Hematopoietic multipotent progenitor cell treated with erythropoietin and hydrocortisone succinate and interleukin-3 and kit ligand, for 6 days (in vitro differentiated cells): ENCODE measurements around the gene FABP1.

ENCODE experiments used
- DNase-seq: peaks from one replicate; pipeline ENCODE4 v3.0.0-alpha.2; 2015

Gene FABP1

DNA sequence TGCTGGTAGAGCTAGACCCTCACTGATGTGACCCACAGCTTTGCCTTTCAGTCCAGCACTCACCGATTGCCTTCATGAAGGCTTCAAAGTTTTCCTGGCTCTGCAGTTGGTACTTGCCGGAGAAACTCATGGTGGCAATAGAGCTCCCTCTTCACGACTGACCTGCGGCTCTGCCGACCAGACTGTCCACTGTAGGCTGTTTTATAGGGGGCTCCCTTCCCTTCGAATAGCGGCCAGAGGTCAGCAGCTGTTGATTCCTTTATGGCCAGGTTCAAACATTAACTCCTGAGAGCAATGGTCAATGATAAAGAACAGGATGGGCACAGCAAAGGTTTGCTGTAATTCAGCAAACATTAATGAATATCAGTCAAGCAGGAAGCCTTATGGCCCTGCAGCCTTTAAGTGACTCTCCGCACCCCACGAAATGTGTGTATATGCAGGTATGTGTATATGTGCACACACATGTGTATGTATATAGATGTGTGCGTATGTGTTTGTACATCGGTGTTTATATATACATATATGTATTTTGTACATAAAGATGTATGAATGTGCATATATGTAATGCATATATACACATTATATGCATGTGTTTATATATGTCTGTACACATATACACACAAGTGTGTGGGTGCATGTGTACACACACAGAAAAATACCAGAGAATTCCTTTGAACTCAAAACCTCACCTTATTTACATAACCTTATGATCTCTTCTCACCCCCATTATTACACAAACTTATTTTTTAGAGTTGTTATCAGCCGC, at the start of gene FABP1:
Gene FABP1 (minus strand): TSS at position 175 of the 766 bp plus-strand sequence. CDS start 45 bp downstream, at position 130.
- DNase-seq = no peak

GRCh38 chr2:88177556-88177955, 49.7 kb upstream of the FABP1 start:
- DNase-seq = no peak

DNA sequence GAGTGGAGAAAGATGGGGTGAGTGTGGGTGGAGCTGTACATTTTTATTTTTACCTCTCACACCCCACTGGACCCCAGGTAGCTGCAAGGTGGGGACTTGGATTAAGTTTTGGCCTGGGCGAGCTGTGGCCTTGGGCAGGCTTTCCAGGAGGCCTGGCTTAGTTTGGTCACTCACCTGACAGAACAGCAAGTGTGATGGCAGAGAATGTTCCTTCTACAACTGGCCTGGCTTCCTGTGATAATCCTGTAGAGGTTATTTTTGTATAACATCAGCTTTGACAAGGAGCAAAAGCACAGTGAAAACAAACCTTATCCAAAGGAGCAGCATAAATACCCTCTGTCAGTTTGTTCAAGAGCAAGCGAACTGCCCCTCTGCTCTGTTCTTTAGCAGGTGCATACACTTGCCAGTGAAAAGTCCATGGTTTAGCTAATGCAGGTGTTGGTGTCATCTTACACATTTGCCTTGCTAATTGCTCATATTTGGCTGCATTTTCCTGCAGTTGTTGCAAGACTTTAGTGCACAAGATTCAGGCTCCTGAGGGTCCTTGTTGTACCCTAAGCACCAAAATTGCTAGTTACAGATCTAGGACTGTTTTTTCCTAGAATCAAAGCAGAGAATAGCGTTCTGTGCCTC, 48.6 kb upstream of the FABP1 start:
- no peak for DNase-seq

DNA sequence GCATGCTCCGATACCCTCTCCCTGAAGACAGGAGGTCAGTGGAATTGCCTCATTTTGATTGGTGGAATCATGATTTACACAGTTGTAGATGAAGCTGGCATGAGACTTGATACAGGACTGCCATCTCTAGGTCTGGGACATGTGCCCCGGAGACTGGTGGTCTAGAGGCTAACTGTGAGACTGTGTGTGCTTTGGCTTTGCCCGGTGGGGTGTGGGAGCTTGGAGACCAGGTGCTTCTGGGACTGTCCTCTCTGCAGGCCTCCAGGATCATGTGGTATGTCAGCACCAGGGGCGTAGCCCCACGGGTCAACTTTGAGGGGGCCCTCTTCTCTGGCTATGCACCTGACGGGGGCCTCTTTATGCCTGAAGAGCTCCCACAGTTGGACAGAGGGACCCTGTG, 45.0 kb upstream of the FABP1 start:
- no peak for DNase-seq

- no peak for DNase-seq
Measured at GRCh38 chr2:88171966-88172365, 44.1 kb upstream of the FABP1 start.

- no peak for DNase-seq
Measured at GRCh38 chr2:88170472-88170892, 42.6 kb upstream of the FABP1 start.

GRCh38 chr2:88168386-88168785, 40.5 kb upstream of the FABP1 start:
- no peak for DNase-seq

GRCh38 chr2:88167740-88168139, 39.9 kb upstream of the FABP1 start:
- no peak for DNase-seq

DNA sequence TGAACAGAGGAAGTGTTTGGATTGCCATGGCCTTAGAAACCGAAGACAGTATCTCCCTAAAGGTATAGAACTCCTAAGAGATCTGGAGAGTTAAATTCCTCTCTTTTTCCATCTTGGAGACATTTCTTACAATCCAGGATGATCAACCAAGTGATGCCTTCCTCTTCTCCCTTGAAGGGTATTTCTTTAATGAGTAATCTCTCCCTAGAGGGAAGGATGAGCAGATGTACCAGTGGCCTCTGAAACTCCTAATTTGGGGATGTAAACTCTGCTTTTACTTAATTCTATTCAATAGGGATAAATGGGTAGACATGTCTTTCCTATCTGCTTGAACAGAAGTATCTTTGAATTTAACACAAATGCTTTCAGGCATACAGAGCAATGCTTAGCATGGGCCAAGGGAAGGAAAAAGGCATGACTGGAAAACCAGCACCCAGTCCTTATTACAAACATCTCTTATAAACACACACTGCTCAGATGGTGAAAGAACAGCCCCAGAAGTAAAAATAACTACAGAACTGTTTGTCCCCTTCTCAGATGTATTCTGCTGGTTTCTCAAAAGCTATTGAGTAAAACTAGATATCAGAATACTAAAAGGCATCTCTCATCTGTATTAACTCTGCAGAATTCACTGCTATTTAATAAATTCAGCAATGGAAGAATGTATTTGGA, 37.6 kb upstream of the FABP1 start:
- DNase-seq = no peak

GRCh38 chr2:88161446-88162244, 33.8 kb upstream of the FABP1 start:
- DNase-seq = no peak

GRCh38 chr2:88160517-88160916, 32.7 kb upstream of the FABP1 start:
- no peak for DNase-seq

- peak; percentile 87 for DNase-seq
Measured at GRCh38 chr2:88159955-88160415, 32.1 kb upstream of the FABP1 start.

DNA sequence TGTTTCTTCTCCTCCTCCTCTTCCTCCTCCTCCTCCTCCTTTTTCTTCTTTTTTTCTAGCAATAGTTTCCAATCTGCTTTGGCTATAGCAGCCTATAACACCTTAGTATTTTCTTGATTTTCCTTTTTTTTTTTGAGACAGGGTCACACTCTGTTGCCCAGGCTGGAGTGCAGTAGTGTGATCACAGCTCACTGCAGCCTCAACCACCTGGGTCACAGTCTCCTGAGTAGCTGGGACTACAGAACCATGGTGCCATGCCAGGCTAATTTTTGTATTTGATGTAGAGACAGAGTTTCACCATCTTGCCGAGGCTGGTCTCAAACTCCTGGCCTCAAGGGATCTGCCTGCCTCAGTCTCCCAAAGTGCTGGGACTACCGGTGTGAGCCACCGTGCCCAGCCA, 31.6 kb upstream of the FABP1 start:
- no peak for DNase-seq

GRCh38 chr2:88148929-88149438, 21.1 kb upstream of the FABP1 start:
- DNase-seq = no peak

DNA sequence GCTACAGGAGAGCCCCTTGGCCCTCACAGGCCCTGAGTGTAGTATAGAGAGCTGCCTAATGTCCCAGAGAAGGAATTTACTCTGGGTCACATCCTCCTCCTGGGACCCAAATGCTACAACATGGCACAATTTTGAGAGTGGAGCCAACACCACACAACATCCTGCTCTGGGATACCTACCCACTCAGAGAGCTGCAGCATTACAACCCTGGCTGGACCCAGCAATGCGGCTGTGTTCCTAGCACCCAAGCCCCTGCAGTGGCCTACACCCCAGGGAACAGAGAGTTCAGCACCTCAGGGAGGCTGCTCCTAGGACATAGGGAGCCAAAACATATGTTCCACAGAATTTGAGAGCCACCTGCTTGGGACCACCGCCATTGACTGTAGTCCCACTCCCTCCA, 19.3 kb upstream of the FABP1 start:
- no peak for DNase-seq

DNA sequence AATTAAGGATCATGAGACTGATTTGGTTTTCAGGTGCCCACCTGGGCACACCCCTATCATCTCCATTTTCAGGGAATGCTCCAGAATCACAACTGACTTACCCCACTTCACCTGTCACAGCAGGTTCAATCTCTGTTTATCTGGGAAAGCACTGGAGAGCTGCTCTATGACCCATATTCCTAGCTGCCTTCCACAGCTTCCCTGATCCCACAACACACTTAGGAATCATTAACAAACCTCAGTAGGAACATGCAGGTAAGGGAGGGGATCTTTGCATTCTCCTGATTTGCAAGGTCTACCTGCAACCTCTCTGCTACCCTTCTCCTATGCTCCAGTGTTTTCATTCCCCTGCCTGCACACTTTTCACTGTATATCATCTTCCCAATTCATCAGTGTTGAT, 18.7 kb upstream of the FABP1 start:
- no peak for DNase-seq

GRCh38 chr2:88144914-88145497, 17.1 kb upstream of the FABP1 start:
- no peak for DNase-seq

GRCh38 chr2:88144271-88144670, 16.4 kb upstream of the FABP1 start:
- DNase-seq = no peak

- DNase-seq = no peak
Measured at GRCh38 chr2:88141952-88142351, 14.1 kb upstream of the FABP1 start.

DNA sequence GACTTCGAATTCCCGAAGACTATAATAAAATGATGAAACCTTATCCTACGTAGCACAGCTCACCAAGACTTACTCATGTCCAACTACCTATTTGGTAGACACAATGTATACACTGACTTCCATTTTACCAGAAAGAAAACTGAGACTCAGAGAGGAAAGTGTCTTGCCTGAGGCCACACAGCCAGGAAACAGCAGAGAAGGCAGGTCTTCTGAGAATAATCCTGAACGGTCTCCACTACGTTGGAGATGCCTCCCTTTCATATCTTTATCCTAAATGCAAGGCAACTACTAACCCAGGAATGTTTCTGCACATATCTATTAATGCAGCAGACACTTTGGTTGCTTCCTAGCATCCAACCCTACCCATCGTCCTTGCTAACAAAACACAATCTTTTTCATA, 11.9 kb upstream of the FABP1 start:
- DNase-seq = no peak

DNA sequence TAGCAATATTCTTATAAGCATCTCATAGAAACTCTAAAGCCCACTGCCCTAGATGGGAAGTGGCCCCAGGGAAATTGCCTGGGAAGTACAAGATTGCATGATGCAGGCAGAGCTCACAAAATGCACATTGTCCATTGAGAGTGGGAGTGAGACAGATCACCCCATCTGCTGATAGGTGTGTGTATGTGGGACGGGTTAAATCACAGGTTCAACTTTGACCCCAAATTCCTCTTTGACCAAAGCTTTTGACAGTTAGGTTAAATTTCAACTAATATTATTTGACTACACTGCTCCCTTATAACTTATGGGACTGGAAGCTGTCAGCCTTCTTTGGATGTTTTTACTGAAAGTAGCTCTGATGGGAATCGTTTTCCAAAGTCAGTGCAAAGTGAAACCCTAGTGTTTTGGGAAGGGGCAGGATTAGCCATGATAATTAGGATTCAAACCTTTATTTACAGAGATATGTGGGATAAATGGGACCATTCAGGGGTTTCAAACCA, 11.4 kb upstream of the FABP1 start:
- DNase-seq = no peak

DNA sequence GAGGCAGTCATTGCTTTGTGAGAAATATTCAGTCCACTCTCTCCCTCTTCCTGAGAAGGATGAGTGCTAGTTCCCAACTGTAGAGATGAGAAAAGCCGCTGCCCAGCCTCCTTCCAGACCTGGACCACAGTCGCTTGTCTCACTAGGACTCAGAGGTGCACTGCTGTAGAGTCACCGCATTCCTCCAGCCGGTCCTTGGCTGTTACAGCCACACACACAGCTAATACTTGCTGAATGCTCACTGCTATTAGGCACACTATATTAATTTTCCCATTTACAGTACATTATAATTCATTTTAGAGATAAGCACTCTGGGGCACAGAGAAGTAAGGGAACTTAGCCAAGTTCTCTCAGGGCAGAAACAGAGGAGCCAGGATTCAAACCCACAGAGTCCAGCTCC, 10.0 kb upstream of the FABP1 start:
- DNase-seq = no peak
